Stimulated activated CD8-positive, alpha-beta memory T cell treated with anti-CD3 and anti-CD28 coated beads, Interleukin-12 subunit alpha, Interleukin-12 subunit beta, amount 100 ng/mL, for 4 hours (primary cell): Measurements from ENCODE around the gene CLEC7A.

Source experiments
- DNase-seq: peaks from one replicate; pipeline ENCODE4 v3.0.0-alpha.2; 2020; ENCODE audit warnings: low read depth

The CLEC7A gene

GRCh38 chr12:10130042-10130441, at the start of gene CLEC7A:
Gene CLEC7A (minus strand): TSS chr12:10130199. CDS start chr12:10130082, 117 bp downstream.
- DNase-seq = no peak

GRCh38 chr12:10179776-10180181, 49.8 kb upstream of the CLEC7A start:
- no peak for DNase-seq

DNA sequence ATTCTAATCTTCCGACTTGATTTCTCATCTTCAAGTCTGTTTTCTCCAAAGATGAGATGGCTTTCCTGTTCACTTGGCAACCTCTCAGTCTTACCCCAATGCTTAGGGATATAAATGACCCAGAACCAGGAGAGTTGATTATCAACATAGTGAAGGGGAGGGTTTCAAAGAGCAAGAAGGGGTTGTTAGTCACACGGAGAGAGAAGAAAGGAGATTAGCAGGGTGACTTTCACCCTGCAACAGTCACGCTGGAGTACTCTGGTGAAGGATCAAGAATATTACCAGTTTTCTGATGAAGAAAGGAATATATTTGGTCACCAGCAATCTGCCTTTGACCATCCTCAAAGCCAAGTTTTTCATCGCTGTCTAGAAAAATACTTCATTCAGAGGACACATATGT, 48.8 kb upstream of the CLEC7A start, which contains the start of gene TMEM52B:
TMEM52B (plus strand) TSS at position 212 of the 400 bp plus-strand sequence. CDS start 543 bp downstream, outside the sequence.
- DNase-seq = no peak

- DNase-seq = no peak
Observed at GRCh38 chr12:10175846-10176636, 46.0 kb upstream of the CLEC7A start.

- DNase-seq = no peak
Observed at GRCh38 chr12:10174986-10175614, 45.1 kb upstream of the CLEC7A start.

DNA sequence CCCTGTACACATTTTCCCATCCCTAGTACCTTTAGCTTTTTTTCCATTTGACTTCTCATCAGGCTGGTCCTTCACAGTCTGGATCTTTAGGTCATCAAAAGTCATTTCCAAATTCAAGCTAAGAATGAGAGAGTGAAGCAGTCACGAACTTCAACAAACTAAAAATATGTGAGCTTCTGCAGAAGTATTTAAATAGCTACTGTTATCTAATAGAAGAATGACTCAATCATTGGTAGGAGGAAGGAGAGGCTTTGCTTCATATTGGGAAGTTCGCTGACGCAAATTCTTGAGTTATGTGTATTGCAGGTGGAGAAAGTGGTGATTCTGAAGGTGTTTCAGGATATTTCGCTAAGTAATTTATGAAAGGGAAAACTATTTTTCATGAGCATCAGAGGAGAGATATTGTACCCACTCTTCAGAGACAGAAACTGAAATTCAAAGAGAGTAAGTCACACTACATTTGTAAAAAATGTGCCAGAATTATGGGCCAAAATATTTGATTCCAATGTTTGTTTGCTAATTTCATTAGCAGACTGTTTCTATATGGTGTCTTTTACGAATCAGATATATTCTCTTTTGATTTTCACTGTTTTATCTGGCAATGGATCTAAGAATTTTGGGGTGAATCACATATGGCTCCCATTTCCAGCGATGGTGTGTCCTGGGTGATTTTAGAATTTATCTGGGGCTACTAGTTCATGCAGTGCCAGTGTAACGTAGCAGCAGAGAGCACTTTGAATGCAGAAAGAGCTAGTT, 42.2 kb upstream of the CLEC7A start, which contains the start of gene OLR1:
OLR1 (minus strand) TSS at position 160 of the 756 bp plus-strand sequence; CDS start at position 105, 55 bp downstream.
- no peak for DNase-seq

GRCh38 chr12:10170216-10170615, 40.2 kb upstream of the CLEC7A start:
- no peak for DNase-seq

GRCh38 chr12:10169104-10169503, 39.1 kb upstream of the CLEC7A start:
- no peak for DNase-seq

- DNase-seq = no peak
Observed at GRCh38 chr12:10167599-10167998, 37.6 kb upstream of the CLEC7A start.

- DNase-seq = no peak
Observed at GRCh38 chr12:10165421-10165820, 35.4 kb upstream of the CLEC7A start.

- DNase-seq = no peak
Observed at GRCh38 chr12:10163084-10163483, 33.1 kb upstream of the CLEC7A start.

GRCh38 chr12:10160617-10161385, 30.8 kb upstream of the CLEC7A start:
- no peak for DNase-seq

DNA sequence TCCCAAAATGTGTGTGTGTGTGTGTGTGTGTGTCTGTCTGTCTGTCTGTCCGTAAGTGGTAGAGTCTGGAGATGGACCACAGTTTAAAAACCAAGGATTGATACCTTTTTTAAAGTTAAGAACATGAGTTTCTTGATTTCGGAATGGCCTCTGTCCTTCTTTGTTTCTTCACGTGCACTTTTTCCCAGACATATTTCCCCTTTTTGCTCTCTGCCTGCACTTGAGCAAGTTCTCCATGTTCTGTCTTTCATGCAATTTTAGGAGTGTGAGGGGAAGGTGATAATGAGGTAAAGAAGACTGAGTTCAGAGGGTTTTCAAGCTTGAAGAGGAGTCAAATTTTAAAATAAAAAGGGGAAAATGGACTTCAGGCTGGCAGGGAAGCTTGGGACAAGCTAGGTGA, 29.3 kb upstream of the CLEC7A start:
- DNase-seq = no peak

- no peak for DNase-seq
Observed at GRCh38 chr12:10158406-10158805, 28.4 kb upstream of the CLEC7A start.

DNA sequence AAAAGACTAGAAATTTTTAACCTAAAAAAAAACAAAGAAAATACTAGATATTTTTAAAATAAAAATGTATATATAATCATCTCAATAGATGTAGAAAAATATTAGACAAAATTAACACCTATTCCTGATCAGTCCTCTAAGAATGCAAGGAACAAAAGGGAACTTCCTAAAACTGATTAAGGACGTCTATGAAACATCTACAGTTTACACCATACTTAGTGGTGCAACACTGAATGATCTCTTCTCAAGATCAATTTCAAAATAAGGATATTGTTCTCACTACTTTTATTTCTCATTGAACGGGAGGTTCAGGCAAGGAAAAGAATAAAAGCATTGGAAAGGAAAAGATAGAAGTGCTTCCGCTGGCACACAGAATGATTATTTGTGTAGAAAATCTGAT, 26.0 kb upstream of the CLEC7A start:
- DNase-seq = no peak

- no peak for DNase-seq
Observed at GRCh38 chr12:10154145-10154496, 24.1 kb upstream of the CLEC7A start.

DNA sequence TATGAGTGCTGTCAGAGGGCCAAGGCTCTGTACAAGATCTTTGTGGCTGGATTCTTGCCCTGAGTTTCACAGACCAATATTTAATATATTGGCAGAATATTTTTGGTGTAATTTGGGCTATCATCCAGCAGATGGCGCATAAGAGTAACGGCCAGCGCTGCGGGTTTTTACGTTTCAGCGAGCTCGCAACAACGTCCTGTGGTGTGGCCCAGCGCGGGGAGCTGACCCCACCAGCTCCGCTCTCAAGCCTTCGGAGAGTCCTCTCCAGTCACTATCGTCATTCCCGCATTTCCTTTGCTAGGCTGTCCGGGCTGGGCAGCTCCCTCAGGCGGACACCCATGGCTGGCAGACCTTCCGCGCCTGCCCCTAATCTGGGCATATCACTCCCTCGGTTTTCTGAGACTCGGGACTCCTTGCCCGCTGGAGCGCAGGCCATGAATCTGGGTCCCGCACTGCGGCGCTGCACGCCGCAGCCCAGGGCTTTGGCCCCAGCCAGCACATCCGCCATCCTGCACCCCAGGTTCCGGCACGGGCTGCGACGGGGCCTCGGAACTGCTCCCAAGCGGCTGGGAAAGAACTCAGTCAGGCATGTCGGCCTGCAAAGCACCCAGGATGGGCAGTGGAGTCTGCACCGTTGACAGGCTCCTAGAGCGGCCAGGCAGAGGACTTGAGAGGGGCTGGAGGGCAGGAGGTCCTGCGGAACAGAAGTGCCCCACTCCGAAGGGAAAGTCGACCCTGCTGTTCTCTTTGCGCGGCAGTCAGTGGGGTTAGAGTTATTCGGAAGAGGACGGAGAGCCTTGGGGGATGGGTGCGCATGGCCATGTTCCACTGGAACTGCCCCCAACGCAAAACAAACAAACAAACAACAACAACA, 23.5 kb upstream of the CLEC7A start:
- peak; percentile 36 for DNase-seq

GRCh38 chr12:10151621-10152020, 21.6 kb upstream of the CLEC7A start:
- no peak for DNase-seq

DNA sequence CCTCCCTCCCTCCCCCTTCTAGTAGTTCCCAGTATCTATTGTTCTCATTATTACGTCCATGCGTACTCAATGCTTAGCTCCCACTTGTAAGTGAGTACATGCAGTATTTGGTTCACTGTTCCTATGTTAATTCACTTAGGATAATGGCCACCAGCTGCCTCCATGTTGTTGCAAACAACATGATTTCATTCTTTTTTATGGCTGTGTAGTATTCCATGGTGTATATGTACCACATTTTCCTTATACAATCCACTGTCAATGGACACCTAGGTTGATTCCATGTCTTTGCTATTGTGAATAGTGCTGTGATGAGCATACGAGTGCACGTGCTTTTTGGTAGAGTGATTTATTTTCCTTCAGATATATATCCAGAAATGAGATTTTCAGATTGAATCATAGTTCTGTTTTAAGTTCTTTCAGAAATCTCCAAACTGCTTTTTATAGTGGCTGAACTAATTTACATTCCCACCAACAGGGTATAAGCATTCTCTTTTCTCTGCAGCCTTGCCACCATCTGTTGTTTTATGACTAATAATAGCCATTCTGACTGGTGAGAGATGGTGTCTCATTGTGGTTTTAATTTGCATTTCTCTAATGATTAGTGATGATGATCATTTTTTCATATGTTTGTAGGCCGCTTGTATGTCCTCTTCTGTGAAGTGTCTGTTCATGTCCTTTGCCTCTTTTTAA, 17.9 kb upstream of the CLEC7A start:
- DNase-seq = no peak

DNA sequence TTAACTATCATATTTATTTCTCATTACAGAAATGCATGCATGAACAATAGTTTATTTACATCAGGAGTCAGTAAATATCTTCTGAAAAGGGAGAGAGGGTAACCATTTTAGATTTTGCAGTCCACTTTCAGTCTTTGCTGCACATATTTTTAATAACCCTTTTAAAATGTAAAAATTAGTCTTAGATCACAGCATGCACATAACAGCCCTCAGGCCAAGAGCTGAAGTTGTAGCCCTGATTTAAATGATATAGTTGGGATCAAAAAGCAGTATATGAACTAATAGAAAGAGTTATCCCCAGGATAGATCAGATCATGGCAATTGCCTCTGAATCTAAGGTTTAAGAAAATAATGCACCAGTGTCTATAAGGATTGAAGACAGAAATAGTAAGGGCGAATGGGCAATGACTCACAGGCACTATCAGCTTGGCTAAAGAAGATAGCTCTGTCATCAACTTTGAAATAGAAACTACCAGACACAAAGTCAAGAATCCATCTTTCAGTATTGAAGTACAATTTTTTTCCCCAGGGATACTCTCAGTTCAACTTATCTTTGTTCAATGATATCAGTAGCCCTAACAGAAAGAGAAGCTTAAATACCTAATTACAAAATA, 13.1 kb upstream of the CLEC7A start:
- no peak for DNase-seq
